ENCODE measurements around the gene SF3B5.
"Not testable (repeated sequence)": the region's sequence is repeated elsewhere in the genome, so short reads cannot be mapped to it uniquely, and the experiment has no call there.

SF3B5 gene

DNA sequence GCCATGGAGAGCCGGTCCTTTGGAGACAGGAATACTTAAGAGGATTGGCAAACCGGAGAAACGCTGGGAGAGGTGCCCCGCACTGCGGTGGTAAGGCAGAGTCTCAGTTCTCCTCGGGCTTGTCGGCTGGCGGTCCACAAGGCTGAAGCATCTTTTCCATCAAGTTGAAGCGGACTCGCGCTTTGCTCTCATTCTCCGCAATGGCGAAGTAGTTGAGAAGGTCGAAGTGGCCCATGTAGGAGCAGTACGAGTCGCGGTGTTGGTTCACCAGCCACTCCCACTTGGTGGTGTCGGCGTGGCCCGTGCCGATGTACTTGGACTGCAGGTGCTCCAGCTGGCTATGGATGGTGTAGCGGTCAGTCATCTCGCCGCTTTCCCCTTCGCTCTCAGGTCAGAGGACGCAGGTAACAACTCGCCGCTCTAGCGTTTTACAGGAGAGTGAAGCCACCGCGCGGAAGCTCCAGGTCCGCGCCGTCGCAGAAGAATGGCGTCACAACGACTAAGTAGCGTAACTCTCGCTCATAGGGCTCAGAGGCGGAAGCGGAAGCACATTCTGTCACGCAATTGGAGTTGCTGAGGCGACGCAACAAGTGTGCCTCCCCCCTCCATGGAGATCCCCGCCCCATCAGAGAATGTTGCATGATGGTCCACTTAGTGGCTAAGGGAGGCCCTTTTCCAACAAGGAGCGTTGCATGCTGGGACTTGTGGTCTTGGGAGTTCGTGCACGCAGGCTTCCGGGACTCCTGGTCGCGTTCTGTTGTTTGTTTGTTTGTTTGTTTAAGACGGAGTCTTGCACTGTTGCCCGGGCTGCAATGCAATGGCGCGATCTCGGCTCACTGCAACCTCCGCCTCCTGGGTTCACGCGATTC is at the start of gene SF3B5:
SF3B5 (minus strand) TSS at position 440 of the 869 bp plus-strand sequence; CDS start at position 364, 76 bp downstream.
- Histone ChIP-seq H3K4me1 (ENCODE audit: insufficient read depth, low read length) (no peaks in the 10 kb centered on the region), H3K36me3 (ENCODE audit: insufficient read depth, low read length) (no peaks in the 10 kb centered on the region), H3K9ac (ENCODE audit: low read depth, low read length) (peak within 1 kb of the TSS; percentile 87), H3K9me3 (ENCODE audit: control insufficient read depth, insufficient read depth, low read length) (no peaks in the 10 kb centered on the region)

DNA sequence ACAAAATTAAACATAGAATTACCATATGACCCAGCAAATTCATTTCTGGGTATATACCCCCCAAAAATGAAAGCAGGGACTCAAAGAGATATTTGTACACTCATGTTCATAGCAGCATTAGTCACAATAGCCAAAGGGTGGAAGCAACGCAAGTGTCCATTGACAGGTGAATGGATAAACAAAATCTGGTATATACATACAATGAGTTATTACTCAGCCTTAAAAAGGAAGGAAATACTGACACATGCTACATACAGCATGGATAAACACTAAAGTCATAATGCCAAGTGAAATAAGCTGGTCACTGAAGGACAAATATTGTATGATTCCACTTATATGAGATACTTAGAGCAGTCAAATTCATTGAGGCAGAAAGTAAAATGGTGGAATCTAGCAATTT is 49.6 kb upstream of the SF3B5 start:
- Histone ChIP-seq H3K4me1 (ENCODE audit: insufficient read depth, low read length) (no peaks in the 10 kb centered on the region), H3K36me3 (ENCODE audit: insufficient read depth, low read length) (no peaks in the 10 kb centered on the region), H3K9ac (ENCODE audit: low read depth, low read length) (no peak overlapping the region), H3K9me3 (ENCODE audit: control insufficient read depth, insufficient read depth, low read length) (no peaks in the 10 kb centered on the region; the same call in 1 of the 2 replicates)

DNA sequence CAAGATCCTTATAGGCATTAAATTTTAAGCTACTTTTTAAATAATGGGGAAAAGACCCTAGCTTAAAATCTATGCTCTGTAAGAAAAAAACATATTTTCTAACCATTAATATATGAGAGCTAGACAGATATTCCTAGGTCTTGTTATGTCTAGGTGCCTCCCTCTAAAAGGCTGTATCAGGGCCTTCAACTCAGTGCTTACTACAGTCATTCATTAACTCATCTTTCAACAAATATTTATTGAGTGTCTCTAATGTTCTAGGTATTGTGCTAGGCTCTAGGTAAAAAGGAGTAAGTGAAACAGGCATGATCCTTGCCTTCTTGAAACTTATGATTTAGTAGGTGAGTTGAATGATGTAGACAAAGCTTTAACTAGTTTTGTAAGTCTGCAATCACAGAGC is 48.5 kb upstream of the SF3B5 start:
- Histone ChIP-seq H3K4me1 (ENCODE audit: insufficient read depth, low read length) (no peaks in the 10 kb centered on the region), H3K9ac (ENCODE audit: low read depth, low read length) (no peak overlapping the region), H3K9me3 (ENCODE audit: control insufficient read depth, insufficient read depth, low read length) (no peaks in the 10 kb centered on the region; the same call in 1 of the 2 replicates), H3K36me3 (ENCODE audit: insufficient read depth, low read length) (no peaks in the 10 kb centered on the region)

DNA sequence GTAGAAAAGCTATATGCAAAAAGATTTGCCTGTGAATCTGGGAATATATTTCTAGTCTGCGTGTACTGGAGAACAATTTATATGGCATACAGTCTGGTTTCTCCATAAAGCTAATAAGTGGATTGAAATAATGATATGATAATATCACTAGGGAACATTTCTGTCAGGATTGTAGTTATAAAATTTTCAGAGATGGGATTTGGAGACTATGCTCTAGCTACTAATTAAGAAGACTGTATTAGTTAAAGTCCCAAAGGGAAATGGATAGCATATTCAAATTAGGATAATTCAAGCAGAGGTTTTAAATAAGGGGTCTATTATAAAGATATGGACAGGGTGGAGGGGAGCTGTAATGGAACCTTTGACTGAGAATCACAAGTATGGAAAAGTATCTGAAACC is 47.7 kb upstream of the SF3B5 start:
- Histone ChIP-seq H3K9ac (ENCODE audit: low read depth, low read length) (no peak overlapping the region), H3K4me1 (ENCODE audit: insufficient read depth, low read length) (no peaks in the 10 kb centered on the region), H3K9me3 (ENCODE audit: control insufficient read depth, insufficient read depth, low read length) (no peaks in the 10 kb centered on the region; the same call in 1 of the 2 replicates), H3K36me3 (ENCODE audit: insufficient read depth, low read length) (no peaks in the 10 kb centered on the region)

DNA sequence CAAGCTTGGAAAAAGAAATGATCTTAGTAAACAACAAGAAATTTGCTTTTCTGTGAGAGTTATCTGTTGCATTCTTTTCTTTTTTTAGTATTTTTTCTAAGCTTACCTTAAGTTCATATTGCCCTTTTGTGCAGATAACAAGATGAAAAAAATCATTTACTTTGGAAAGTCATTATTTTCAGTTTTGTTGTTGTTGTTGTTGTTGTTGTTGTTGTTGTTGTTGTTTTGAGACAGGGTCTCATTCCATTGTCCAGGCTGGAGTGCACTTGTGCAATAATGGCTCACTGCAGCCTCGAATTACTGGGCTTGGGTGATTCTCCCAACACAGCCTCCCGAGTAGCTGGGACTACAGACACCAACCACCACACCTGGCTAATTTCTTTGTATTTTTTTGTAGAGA is 46.1 kb upstream of the SF3B5 start:
- Histone ChIP-seq H3K36me3 (ENCODE audit: insufficient read depth, low read length) (no peaks in the 10 kb centered on the region), H3K4me1 (ENCODE audit: insufficient read depth, low read length) (no peaks in the 10 kb centered on the region), H3K9me3 (ENCODE audit: control insufficient read depth, insufficient read depth, low read length) (no peaks in the 10 kb centered on the region; the same call in 1 of the 2 replicates), H3K9ac (ENCODE audit: low read depth, low read length) (no peak overlapping the region)

DNA sequence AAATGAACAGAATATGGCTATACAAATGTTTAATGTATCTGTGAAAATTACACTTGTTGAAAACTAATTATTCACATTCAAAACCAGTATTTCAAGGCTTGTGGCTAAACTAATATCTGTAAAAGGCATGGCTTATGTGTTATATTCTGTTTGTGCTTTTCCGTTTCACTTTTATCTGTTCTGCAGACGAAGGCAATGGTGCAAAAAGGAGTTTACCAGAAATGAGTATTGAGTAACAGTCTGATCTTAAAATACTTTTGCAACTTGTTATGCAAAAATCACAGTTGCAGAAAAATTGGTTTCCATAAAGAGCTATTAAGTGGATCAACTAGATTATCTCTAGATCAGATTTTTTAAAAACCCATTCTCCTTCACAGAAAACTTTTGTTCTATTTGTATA is 45.5 kb upstream of the SF3B5 start:
- Histone ChIP-seq H3K9me3 (ENCODE audit: control insufficient read depth, insufficient read depth, low read length) (no peaks in the 10 kb centered on the region; the same call in 1 of the 2 replicates), H3K9ac (ENCODE audit: low read depth, low read length) (no peak overlapping the region), H3K36me3 (ENCODE audit: insufficient read depth, low read length) (no peaks in the 10 kb centered on the region), H3K4me1 (ENCODE audit: insufficient read depth, low read length) (no peaks in the 10 kb centered on the region)

DNA sequence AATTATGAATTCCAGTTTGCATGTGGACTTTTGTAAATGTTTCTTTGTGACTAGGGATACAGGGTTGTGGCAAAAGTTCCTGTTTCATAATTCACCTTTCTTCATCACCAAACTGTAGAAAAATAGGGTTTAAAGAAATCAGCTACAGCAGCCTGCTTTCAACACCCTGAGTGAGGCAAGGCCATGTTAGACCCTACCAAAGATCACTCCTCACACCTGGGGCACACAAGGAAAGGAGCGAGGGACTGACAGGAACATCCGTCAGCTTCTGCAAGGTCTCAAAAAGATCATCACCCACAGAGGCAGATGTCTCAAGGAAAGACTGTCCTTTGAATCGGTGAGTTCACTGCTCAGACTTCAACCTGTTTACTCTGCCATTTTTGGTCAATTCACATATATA is 44.4 kb upstream of the SF3B5 start:
- H3K4me1 ChIP-seq (ENCODE audit: insufficient read depth, low read length), result no peaks in the 10 kb centered on the region

DNA sequence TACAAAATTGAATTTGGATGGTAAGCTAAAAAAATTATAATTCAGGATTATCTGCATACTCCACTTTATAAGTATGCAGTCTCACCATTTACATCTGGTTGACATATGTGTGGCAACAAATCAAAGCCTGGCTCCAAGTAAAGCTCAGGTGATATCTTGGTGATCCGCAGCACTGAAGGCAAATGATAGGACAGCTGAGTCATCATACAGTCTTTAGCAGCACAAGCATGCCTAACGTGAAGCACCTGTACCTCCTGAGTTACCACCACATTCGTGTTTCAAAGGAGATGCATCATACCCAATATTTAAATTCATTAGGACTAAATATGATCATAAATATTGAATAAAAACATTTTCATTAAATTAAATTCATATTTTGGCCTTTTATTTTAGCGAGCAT is 43.2 kb upstream of the SF3B5 start:
- Histone ChIP-seq H3K9ac (ENCODE audit: low read depth, low read length) (no peak overlapping the region), H3K9me3 (ENCODE audit: control insufficient read depth, insufficient read depth, low read length) (no peaks in the 10 kb centered on the region; the same call in 1 of the 2 replicates), H3K36me3 (ENCODE audit: insufficient read depth, low read length) (no peaks in the 10 kb centered on the region), H3K4me1 (ENCODE audit: insufficient read depth, low read length) (no peaks in the 10 kb centered on the region)

More for the DNA sequence above, 44.4 kb upstream of the SF3B5 start:
- H3K9ac ChIP-seq (ENCODE audit: low read depth, low read length), result no peak overlapping the region
- H3K9me3 ChIP-seq (ENCODE audit: control insufficient read depth, insufficient read depth, low read length), result no peaks in the 10 kb centered on the region; the same call in 1 of the 2 replicates
- no peaks in the 10 kb centered on the region for H3K36me3 ChIP-seq (ENCODE audit: insufficient read depth, low read length)

DNA sequence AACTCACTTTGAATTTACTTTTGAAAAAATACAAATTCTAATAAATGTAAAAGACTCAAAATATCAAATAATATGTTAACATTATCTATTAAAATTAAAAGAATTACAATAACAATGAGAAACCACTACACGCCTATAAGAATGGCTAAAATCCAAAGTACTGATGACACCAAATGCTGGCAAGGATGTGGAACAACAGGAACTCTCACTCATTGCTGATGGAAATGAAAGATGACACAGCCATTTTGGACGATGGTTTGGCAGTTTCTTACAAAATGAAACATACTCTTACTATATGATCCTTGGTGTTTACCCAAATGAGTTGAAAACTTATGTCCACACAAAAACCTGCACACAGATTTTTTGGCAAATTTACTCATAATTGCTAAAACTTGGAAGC is 39.4 kb upstream of the SF3B5 start:
- no peaks in the 10 kb centered on the region for H3K36me3 ChIP-seq (ENCODE audit: insufficient read depth, low read length)
- H3K4me1 ChIP-seq (ENCODE audit: insufficient read depth, low read length), result no peaks in the 10 kb centered on the region
- no peak overlapping the region for H3K9ac ChIP-seq (ENCODE audit: low read depth, low read length)
- no peaks in the 10 kb centered on the region for H3K9me3 ChIP-seq (ENCODE audit: control insufficient read depth, insufficient read depth, low read length)

DNA sequence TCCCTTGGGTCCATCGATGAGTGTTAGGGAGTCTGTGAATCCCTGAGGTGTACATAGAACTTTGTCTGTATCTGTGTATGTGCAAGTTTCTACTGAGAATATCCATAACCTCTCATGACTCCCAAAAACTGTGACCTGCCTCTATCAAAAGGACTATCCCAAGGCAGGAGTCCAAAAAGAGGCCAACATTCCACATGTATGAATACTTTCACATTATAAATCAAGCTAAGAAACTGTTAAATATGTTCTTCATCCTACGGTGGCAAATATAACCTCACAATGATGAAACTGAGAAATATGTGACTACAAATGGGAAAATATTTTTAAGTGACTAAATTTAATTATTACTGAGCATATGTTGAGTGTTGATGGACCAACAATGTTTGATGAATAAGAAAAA is 38.8 kb upstream of the SF3B5 start:
- Histone ChIP-seq H3K4me1 (ENCODE audit: insufficient read depth, low read length) (no peaks in the 10 kb centered on the region), H3K9ac (ENCODE audit: low read depth, low read length) (no peak overlapping the region), H3K9me3 (ENCODE audit: control insufficient read depth, insufficient read depth, low read length) (no peaks in the 10 kb centered on the region), H3K36me3 (ENCODE audit: insufficient read depth, low read length) (no peaks in the 10 kb centered on the region)

DNA sequence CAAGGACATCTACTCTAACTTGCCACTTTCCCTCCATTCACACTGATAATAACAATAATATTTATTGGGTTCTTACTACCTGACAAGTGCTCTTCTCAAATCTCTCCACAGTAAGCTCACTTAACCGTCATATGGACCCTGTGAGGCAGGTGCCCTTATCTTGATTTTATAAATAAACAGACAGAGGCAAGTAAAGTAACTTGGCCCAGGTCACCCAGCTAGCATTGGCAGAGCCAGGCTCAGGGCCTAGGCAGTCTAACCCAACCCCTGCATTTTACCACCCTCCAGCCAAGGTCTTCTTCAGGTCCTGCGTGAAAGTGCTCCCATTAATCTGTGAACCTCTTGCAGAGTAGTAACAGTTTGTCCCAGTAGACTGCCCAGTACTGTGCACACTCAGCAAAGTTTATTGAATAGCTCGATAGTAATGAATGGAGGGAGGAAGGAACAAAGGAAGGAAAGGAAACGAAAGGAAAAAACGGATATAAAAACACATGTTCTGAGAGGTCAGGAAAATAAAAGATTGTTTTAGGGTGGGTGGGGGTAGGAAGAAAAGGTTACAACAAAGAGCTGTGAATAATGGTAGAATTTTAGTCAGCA is 38.0 kb upstream of the SF3B5 start:
- no peaks in the 10 kb centered on the region for H3K36me3 ChIP-seq (ENCODE audit: insufficient read depth, low read length)
- no peaks in the 10 kb centered on the region for H3K4me1 ChIP-seq (ENCODE audit: insufficient read depth, low read length)
- no peak overlapping the region for H3K9ac ChIP-seq (ENCODE audit: low read depth, low read length)
- no peaks in the 10 kb centered on the region for H3K9me3 ChIP-seq (ENCODE audit: control insufficient read depth, insufficient read depth, low read length)

DNA sequence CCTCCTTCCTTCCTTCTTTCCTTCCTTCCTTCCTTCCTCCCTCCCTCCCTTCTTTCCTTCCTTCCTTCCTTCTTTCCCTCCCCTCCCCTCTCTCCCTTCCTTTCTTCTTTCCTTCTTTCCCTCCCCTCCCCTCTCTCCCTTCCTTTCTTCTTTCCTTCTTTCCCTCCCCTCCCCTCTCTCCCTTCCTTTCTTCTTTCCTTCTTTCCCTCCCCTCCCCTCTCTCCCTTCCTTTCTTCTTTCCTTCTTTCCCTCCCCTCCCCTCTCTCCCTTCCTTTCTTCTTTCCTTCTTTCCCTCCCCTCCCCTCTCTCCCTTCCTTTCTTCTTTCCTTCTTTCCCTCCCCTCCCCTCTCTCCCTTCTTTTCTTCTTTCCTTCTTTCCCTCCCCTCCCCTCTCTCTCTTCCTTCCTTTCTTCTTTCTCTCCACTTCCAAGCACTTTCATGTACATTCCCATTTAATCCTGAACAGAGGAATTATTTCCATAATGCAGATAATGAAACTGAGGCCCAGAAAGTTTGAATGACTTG is 36.9 kb upstream of the SF3B5 start:
- H3K36me3 ChIP-seq (ENCODE audit: insufficient read depth, low read length); H3K4me1 ChIP-seq (ENCODE audit: insufficient read depth, low read length): not testable (repeated sequence)

DNA sequence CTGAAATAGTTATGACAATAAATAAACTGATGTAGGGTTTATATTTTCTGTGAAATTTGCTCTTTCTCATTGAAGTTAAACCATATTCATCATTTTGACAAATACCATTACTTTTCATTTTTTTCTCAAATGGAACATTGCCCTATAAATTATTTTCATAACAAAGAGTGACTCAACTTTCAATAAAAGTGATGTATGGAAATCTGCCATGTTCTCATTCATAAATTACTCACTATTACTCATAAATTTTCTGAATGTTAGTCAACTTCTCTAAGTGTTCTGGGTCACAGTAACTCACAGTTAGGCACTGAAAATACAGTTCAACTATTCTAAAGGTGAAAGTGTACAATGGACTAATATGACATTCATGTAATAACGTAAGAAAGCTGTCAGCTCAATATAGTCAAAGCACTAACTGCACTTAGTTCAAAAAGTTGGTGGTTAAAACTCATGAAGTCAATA is 35.9 kb upstream of the SF3B5 start:
- H3K36me3 ChIP-seq (ENCODE audit: insufficient read depth, low read length), result no peaks in the 10 kb centered on the region
- no peaks in the 10 kb centered on the region for H3K9me3 ChIP-seq (ENCODE audit: control insufficient read depth, insufficient read depth, low read length)
- H3K9ac ChIP-seq (ENCODE audit: low read depth, low read length), result no peak overlapping the region
- H3K4me1 ChIP-seq (ENCODE audit: insufficient read depth, low read length), result no peaks in the 10 kb centered on the region

More for the DNA sequence above, 36.9 kb upstream of the SF3B5 start:
- H3K9me3 ChIP-seq (ENCODE audit: control insufficient read depth, insufficient read depth, low read length); H3K9ac ChIP-seq (ENCODE audit: low read depth, low read length): not testable (repeated sequence)

DNA sequence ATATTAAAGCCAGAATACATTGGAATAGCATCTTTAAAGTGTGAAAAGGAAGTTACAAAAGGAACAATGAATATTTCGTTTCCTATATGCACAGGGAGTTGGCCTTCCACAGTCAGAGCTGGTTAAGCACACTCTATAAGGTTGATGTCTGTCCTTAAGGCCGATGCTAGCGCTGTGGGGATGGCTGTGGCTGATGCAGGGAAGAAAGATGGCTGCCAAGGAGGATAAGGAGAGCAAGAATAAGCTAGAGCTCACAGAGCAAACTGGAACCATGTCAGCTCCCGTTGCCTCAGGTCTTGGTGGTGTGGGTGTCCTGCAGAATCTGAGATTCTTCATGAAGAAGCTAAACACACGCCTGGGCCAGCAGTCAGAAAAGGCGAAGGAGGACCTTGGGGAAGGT is 34.1 kb upstream of the SF3B5 start:
- no peaks in the 10 kb centered on the region for H3K36me3 ChIP-seq (ENCODE audit: insufficient read depth, low read length)

DNA sequence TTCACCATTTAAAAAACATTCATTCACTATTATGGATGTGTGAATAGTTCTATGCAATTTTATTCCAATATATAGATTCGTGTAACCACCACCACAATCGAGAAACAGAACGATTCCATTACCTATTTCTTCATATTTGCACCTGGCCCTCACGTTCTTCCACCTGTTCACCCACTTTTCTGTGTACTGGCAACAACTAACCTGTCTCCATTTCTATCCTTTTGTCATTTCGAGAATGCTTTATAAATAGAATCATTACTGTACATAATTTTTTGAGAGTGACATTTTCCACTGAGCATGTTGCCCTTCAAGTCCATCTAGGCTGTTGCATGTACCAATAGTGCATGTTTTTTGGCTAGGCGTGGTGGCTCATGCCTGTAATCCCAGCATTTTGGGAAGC is 31.7 kb upstream of the SF3B5 start:
- Histone ChIP-seq H3K9ac (ENCODE audit: low read depth, low read length) (no peak overlapping the region), H3K9me3 (ENCODE audit: control insufficient read depth, insufficient read depth, low read length) (no peaks in the 10 kb centered on the region), H3K4me1 (ENCODE audit: insufficient read depth, low read length) (no peaks in the 10 kb centered on the region), H3K36me3 (ENCODE audit: insufficient read depth, low read length) (no peaks in the 10 kb centered on the region)

More for the DNA sequence above, 34.1 kb upstream of the SF3B5 start:
- H3K9me3 ChIP-seq (ENCODE audit: control insufficient read depth, insufficient read depth, low read length), result no peaks in the 10 kb centered on the region
- H3K4me1 ChIP-seq (ENCODE audit: insufficient read depth, low read length), result no peaks in the 10 kb centered on the region
- H3K9ac ChIP-seq (ENCODE audit: low read depth, low read length), result no peak overlapping the region

All from ES-I3 (cell line).